Measurements from ENCODE around the gene CLRN3.

The CLRN3 gene

DNA sequence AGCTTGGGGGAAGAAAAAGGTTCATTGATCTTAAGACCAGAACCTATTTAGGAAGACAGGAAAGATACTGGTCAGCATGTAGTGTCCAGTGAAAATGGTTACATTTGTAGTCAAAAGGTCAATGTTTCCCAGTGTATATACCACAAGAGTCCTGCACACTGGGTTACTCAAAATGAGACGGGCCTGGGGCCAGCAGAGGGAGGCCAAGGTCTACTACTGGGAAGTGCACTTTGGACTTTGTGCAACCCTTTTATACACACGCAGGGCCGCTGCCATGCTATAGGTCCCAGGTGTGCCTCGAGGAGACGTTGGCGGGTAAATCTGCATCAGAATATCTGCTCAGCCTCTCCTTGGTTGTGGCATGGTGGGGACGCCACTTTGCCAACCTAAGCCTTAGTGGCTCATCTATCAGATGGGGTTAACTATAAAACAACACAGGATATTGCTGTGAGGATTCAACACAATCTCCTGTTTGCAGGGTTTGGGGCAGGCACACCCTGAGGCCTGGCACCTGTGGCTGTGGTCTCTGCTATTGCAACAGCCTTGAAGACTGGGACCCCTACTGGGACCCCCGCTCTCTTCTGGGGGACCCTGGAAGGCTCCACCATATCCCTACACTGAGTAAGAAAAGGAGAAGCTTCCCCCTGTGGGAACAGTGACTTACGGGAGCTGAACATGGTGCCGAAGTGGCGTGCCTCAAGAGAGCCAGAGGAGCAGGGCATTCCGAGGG lies 19.7 kb downstream of the CLRN3 start:
- H3K4me1 ChIP-seq (ENCODE audit: control insufficient read depth, insufficient read depth, low read length, poor library complexity, severe bottlenecking), result no peaks in the 10 kb centered on the region
- no peaks in the 10 kb centered on the region for H3K9me3 ChIP-seq (ENCODE audit: control insufficient read depth, low read length)
- 91 to 93% methylated on average over 11 of the region's 12 CpGs for WGBS, 2 experiments (ENCODE audit: insufficient coverage in 2 of 2)
- no peaks in the 10 kb centered on the region for H3K36me3 ChIP-seq (ENCODE audit: control insufficient read depth, insufficient read depth, low read length)
- H3K4me3 ChIP-seq (ENCODE audit: extremely low read depth, insufficient read depth, low read length, poor library complexity, severe bottlenecking), result no peak overlapping the region
- H3K27ac ChIP-seq (ENCODE audit: low read depth, low read length, severe bottlenecking), result no peak overlapping the region

DNA sequence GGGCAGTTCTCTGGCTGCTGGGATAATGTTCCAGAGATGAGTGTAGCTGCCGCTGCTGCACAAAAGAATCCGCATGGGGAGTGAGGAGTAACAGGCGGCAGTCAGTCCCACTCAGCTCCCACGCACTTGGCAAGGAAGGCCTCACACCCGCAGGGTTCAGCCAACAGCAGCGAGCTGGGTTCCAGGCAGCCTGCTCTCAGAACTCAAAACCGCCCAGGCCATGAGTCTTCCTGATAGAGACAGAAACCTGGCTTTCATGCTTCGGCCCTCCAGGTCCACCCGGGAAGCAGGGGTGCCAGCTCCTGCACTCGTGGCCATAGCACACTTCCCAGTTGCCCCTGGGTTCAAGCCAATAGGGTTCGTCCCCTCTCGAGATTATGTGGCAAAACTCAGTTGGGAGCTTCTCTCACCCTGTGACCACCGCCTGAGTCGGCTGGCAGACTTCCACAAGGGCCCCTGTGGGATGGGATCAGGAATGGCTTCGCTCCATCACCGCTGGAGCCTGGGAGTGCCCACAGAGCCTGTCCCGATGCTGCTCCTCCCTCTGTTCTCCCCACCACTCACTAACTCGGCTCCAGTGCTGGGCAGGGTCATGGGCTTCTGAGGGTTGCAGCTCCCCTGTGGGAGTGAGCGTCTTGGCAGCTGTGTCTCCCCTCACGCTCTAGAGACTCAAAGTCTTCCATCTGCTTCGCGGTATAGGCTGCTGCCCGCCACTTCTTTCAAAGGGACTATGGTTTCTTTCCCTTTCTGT lies 20.6 kb downstream of the CLRN3 start:
- H3K4me1 ChIP-seq (ENCODE audit: control insufficient read depth, insufficient read depth, low read length, poor library complexity, severe bottlenecking), result no peaks in the 10 kb centered on the region
- H3K9me3 ChIP-seq (ENCODE audit: control insufficient read depth, low read length), result no peaks in the 10 kb centered on the region
- H3K4me3 ChIP-seq (ENCODE audit: extremely low read depth, insufficient read depth, low read length, poor library complexity, severe bottlenecking), result no peak overlapping the region
- no peak overlapping the region for H3K27ac ChIP-seq (ENCODE audit: low read depth, low read length, severe bottlenecking)
- WGBS, 2 experiments (ENCODE audit: insufficient coverage in 2 of 2), result 92 to 94% methylated on average over 20 to 21 of the region's 23 CpGs
- no peaks in the 10 kb centered on the region for H3K36me3 ChIP-seq (ENCODE audit: control insufficient read depth, insufficient read depth, low read length)

DNA sequence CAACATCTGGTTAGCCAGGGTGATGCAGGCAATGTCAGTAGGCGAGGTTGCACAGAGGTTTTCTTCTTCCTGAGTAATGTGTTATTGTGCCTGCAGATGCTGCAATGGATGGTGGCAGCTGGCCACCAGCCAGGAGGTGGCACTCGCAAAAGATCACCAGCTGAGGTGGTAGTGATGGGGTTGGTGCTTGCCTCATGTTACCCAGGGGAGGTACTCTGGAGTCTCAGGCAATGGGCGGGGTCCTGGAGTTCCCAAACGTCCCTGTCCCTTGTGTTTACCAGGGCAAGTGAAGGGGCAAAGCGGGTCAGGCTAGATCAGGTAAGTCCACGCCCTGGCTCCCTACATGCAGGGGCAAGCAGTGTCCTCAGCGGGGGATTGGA lies 21.1 kb downstream of the CLRN3 start:
- H3K4me3 ChIP-seq (ENCODE audit: extremely low read depth, insufficient read depth, low read length, poor library complexity, severe bottlenecking), result no peak overlapping the region
- no peaks in the 10 kb centered on the region for H3K9me3 ChIP-seq (ENCODE audit: control insufficient read depth, low read length)
- H3K36me3 ChIP-seq (ENCODE audit: control insufficient read depth, insufficient read depth, low read length), result no peaks in the 10 kb centered on the region
- H3K4me1 ChIP-seq (ENCODE audit: control insufficient read depth, insufficient read depth, low read length, poor library complexity, severe bottlenecking), result no peaks in the 10 kb centered on the region
- H3K27ac ChIP-seq (ENCODE audit: low read depth, low read length, severe bottlenecking), result no peak overlapping the region
- 83 to 87% methylated on average over 6 to 7 of the region's 7 CpGs for WGBS, 2 experiments (ENCODE audit: insufficient coverage in 2 of 2)

DNA sequence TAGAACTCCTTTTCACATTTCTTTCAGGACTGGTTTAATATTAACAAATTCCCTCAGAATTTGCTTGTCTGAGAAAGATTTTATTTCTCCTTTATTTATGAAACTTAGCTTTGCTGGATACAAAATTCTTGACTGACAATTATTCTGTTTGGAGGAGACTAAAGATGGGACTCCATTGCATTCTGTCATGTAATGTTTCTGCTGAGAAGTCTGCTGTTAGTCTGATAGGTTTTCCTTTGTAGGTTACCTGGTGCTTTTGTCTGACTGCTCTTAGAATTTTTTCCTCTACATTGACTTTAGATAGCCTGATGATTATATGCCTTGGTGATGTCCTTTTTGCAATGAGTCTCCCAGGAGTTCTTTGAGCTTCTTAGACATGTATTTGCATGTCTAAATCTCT lies 23.4 kb downstream of the CLRN3 start:
- Histone ChIP-seq H3K9me3 (ENCODE audit: control insufficient read depth, low read length) (peaks cover 7% of the 10 kb centered on the region), H3K4me1 (ENCODE audit: control insufficient read depth, insufficient read depth, low read length, poor library complexity, severe bottlenecking) (no peaks in the 10 kb centered on the region), H3K36me3 (ENCODE audit: control insufficient read depth, insufficient read depth, low read length) (no peaks in the 10 kb centered on the region), H3K27ac (ENCODE audit: low read depth, low read length, severe bottlenecking) (no peak overlapping the region), H3K4me3 (ENCODE audit: extremely low read depth, insufficient read depth, low read length, poor library complexity, severe bottlenecking) (no peak overlapping the region)

DNA sequence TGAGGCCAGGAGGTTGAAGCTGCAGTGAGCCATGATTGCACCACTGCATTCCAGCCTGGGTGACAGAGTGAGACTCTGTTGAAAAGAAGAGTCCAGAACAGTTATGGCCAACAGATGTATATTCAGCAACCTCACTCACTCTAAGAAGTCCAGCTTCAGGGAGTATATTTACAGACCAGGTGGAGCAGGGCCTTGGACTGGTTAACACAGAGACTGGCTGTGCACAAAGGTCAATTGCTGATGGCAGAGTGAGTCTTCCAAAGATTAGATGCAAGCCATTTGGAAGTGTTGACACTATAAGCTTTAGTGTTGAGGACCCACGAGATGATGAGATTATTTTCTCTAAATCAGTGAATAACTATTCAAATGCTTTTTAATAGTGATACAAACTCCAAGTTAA lies 24.9 kb downstream of the CLRN3 start:
- Histone ChIP-seq H3K36me3 (ENCODE audit: control insufficient read depth, insufficient read depth, low read length) (no peaks in the 10 kb centered on the region), H3K4me3 (ENCODE audit: extremely low read depth, insufficient read depth, low read length, poor library complexity, severe bottlenecking) (no peak overlapping the region), H3K27ac (ENCODE audit: low read depth, low read length, severe bottlenecking) (no peak overlapping the region), H3K9me3 (ENCODE audit: control insufficient read depth, low read length) (peaks cover 22% of the 10 kb centered on the region), H3K4me1 (ENCODE audit: control insufficient read depth, insufficient read depth, low read length, poor library complexity, severe bottlenecking) (no peaks in the 10 kb centered on the region)
- WGBS, 2 experiments (ENCODE audit: insufficient coverage in 2 of 2), result no CpG with 5 or more reads among the region's 1 CpG

DNA sequence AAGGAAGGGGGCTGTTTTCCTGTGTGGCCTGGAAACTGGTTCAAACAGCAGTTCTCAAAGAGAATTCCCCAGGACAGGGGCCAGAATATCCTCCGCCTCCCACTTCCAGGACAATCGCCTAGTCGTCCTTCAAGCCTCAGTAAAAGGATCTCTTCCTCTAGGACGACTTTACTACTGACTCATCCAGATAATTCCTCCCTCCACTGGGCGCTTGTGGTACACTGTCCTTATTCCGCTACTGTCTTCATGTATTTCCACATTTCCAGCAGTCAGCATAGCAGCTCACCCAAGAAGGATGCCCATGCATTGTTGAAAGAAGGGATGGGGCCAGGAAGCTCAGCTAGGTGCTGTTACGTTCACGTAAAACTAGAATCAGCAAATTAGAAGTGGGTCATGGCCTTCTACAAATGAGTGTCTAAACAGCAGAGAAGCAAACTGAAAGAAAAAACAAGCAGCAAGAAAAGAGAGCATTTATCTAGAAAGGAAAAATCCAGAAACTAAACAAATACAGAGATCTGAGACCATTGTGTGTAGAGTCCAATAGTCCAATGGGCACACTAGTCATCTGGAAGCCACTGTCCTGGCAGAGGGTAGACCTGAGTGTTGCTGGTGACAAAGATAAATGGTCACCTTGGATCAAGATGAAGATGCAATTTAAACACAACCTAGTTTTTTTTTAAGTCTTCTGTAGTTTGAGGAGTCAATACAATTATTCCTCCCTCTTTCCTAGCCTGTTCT lies 26.3 kb downstream of the CLRN3 start:
- no peak overlapping the region for H3K27ac ChIP-seq (ENCODE audit: low read depth, low read length, severe bottlenecking)
- WGBS, 2 experiments (ENCODE audit: insufficient coverage in 2 of 2), result 90% methylated on average over 7 to 8 of the region's 8 CpGs

DNA sequence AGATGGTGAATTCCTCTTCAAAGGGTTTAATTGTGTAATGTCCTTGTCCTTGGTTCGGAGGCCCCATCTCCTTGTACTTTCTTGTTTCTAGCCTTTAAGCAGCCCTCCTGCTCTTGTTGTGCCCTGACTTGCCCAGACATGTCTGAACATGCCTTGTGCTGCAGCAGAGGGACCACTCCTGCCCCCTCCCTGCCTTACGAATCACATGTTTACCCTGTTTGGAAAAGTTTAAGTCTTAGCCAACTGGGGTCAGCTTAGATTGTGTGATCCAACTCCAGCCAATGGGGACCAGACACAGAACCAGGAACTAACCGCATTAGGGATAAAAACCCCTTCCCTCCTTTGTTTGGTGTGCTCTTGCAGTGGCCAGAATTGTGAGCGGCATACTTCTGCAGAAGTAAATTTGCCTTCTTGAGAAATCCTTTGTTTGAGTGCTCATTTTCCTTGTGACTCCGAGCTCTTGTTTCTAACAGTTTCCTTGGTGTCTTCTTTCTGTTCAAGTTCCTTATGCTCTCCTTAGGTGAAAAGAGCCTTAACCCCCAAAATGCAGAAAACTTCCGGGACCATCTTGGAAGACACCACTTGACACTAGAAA lies 29.4 kb downstream of the CLRN3 start:
- H3K9me3 ChIP-seq (ENCODE audit: control insufficient read depth, low read length), result peaks cover 26% of the 10 kb centered on the region
- peak overlapping the region; percentile 73 for H3K27ac ChIP-seq (ENCODE audit: low read depth, low read length, severe bottlenecking)
- no peak overlapping the region for H3K4me3 ChIP-seq (ENCODE audit: extremely low read depth, insufficient read depth, low read length, poor library complexity, severe bottlenecking)
- 84 to 86% methylated on average over 3 to 5 of the region's 6 CpGs for WGBS, 2 experiments (ENCODE audit: insufficient coverage in 2 of 2)
- no peaks in the 10 kb centered on the region for H3K4me1 ChIP-seq (ENCODE audit: control insufficient read depth, insufficient read depth, low read length, poor library complexity, severe bottlenecking)
- no peaks in the 10 kb centered on the region for H3K36me3 ChIP-seq (ENCODE audit: control insufficient read depth, insufficient read depth, low read length)

More for the DNA sequence above, 26.3 kb downstream of the CLRN3 start:
- Histone ChIP-seq H3K4me3 (ENCODE audit: extremely low read depth, insufficient read depth, low read length, poor library complexity, severe bottlenecking) (no peak overlapping the region), H3K4me1 (ENCODE audit: control insufficient read depth, insufficient read depth, low read length, poor library complexity, severe bottlenecking) (no peaks in the 10 kb centered on the region), H3K36me3 (ENCODE audit: control insufficient read depth, insufficient read depth, low read length) (no peaks in the 10 kb centered on the region), H3K9me3 (ENCODE audit: control insufficient read depth, low read length) (peaks cover 26% of the 10 kb centered on the region)

DNA sequence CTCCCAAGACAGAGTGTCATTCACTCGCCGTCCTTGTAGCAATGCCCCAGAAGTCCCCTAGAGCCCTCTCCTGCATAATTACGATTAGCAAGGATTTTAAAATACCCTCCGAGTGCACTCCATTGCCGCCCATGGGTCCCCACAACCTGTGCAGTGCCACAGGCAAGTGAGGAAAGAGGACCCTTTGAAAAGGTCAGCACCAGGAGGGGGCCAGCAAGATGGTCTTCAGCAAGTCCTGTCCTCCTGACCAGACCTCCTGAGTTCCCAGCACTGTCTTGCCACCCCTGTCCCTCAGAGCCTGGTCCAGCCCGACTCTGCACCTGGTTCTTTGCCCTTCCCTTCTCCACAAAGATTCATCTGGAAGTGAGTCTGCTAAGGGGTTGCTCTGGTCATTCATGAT lies 32.1 kb downstream of the CLRN3 start:
- Histone ChIP-seq H3K4me3 (ENCODE audit: extremely low read depth, insufficient read depth, low read length, poor library complexity, severe bottlenecking) (no peak overlapping the region), H3K4me1 (ENCODE audit: control insufficient read depth, insufficient read depth, low read length, poor library complexity, severe bottlenecking) (no peaks in the 10 kb centered on the region), H3K36me3 (ENCODE audit: control insufficient read depth, insufficient read depth, low read length) (no peaks in the 10 kb centered on the region), H3K27ac (ENCODE audit: low read depth, low read length, severe bottlenecking) (no peak overlapping the region), H3K9me3 (ENCODE audit: control insufficient read depth, low read length) (peaks cover 26% of the 10 kb centered on the region)
- WGBS, 2 experiments (ENCODE audit: insufficient coverage in 2 of 2), result 84 to 96% methylated on average over 6 of the region's 6 CpGs

DNA sequence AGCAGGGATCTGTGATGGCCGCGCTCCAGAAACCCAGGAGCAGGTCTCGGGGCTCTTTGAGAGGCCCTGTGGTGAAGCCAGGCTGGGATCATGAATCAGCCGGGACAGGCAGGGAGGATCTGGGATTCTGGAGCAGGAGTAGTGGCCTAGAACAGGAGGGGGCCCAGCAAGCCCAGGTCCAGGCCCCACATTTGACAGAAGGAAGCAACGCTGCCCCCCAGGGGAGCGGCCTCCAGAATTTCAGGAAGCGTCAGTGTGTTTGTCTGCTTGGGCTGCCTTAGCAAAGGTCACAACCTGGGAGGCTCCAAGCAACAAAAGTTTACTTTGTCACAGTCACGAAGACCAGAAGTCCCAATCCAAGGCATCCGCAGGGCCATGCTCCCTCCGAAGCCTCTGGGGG lies 36.8 kb downstream of the CLRN3 start:
- Histone ChIP-seq H3K4me1 (ENCODE audit: control insufficient read depth, insufficient read depth, low read length, poor library complexity, severe bottlenecking) (no peaks in the 10 kb centered on the region), H3K27ac (ENCODE audit: low read depth, low read length, severe bottlenecking) (no peak overlapping the region), H3K36me3 (ENCODE audit: control insufficient read depth, insufficient read depth, low read length) (no peaks in the 10 kb centered on the region), H3K4me3 (ENCODE audit: extremely low read depth, insufficient read depth, low read length, poor library complexity, severe bottlenecking) (no peak overlapping the region), H3K9me3 (ENCODE audit: control insufficient read depth, low read length) (no peaks in the 10 kb centered on the region)
- 91% methylated on average over 10 of the region's 10 CpGs for WGBS, 2 experiments (ENCODE audit: insufficient coverage in 2 of 2)

DNA sequence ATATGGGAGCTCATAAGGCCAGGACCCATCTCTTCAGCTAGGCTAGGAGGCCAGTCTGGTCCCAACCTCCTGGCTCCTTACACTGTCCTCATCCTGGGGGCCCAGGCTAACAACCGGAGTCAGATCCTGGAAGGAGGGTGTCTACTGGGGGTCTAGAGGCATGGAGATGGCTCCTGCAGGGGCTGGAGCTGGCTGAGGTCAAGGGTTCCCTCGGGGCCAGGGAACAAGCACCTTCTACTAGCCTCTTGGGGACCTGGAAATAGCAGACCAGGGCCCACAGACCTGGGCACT lies 37.2 kb downstream of the CLRN3 start:
- WGBS, 2 experiments (ENCODE audit: insufficient coverage in 2 of 2), result 100% methylated on average over 1 of the region's 2 CpGs
- H3K9me3 ChIP-seq (ENCODE audit: control insufficient read depth, low read length), result no peaks in the 10 kb centered on the region
- no peak overlapping the region for H3K27ac ChIP-seq (ENCODE audit: low read depth, low read length, severe bottlenecking)
- H3K4me1 ChIP-seq (ENCODE audit: control insufficient read depth, insufficient read depth, low read length, poor library complexity, severe bottlenecking), result no peaks in the 10 kb centered on the region
- H3K4me3 ChIP-seq (ENCODE audit: extremely low read depth, insufficient read depth, low read length, poor library complexity, severe bottlenecking), result no peak overlapping the region
- H3K36me3 ChIP-seq (ENCODE audit: control insufficient read depth, insufficient read depth, low read length), result no peaks in the 10 kb centered on the region

Data from mesodermal cell (in vitro differentiated cells).